ENCODE measurements around the gene TRHDE.

DNA sequence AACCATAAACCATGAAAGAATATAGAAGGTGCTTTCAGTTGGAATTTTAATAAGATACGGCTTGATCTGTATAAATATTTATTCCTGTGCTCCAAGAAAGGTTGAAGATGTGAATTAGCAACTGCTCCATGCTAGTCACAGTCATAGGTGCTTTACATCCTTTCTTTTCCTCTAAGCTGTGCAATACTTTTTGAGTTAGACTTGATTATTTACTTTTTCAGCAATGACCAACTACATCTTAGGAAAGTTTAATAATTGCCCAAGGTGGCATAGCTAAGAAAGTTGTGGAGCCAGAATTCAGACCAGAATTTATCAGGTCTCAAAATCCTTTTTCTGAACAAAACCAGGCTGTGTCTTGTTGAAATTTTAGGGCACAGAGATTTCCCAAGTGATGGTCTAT is 13.7 kb downstream of the TRHDE start:
- TF ChIP-seq, protein P1, sequence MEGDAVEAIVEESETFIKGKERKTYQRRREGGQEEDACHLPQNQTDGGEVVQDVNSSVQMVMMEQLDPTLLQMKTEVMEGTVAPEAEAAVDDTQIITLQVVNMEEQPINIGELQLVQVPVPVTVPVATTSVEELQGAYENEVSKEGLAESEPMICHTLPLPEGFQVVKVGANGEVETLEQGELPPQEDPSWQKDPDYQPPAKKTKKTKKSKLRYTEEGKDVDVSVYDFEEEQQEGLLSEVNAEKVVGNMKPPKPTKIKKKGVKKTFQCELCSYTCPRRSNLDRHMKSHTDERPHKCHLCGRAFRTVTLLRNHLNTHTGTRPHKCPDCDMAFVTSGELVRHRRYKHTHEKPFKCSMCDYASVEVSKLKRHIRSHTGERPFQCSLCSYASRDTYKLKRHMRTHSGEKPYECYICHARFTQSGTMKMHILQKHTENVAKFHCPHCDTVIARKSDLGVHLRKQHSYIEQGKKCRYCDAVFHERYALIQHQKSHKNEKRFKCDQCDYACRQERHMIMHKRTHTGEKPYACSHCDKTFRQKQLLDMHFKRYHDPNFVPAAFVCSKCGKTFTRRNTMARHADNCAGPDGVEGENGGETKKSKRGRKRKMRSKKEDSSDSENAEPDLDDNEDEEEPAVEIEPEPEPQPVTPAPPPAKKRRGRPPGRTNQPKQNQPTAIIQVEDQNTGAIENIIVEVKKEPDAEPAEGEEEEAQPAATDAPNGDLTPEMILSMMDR (IDR thresholded peaks at IDR 0.05), result no peak
- no peak for TF ChIP-seq POLR2A (IDR thresholded peaks at IDR 0.05)

Measured in lower leg skin (tissue), 3 donors.